Measurements from ENCODE around the gene ZNF425. TPM values are rescaled to one million over a fixed set of nuclear protein-coding genes. Genes with fewer than 3 reads are reported as not detected.

Gene ZNF425
- total RNA-seq (under 1 TPM; 0.84 to 0.98 TPM), polyA plus RNA-seq (under 1 TPM; 0.25 to 0.32 TPM)

GRCh38 chr7:149125863-149126661 is at the start of gene ZNF425:
Gene ZNF425, minus strand, starts transcription at chr7:149126324. Its CDS starts 111 bp downstream, at chr7:149126213.
- Histone ChIP-seq H3K27ac (ENCODE audit: low read depth in 1 of 2, low read length in 2 of 2) (peak within 1 kb of the TSS; percentile 94 to 98), H3K36me3 (ENCODE audit: control insufficient read depth in 4 of 4, insufficient read depth in 3 of 4, low read depth in 1 of 4, low read length in 3 of 4) (peaks cover 2 to 7% (median 5%) of the 10 kb centered on the region in 4 donors), H3K9me3 (ENCODE audit: control insufficient read depth in 4 of 4, low read length in 3 of 4) (peaks cover 0 to 7% (median 4%) of the 10 kb centered on the region in 4 donors), H3K4me3 (ENCODE audit: low read depth in 1 of 3, low read length in 3 of 3) (peak within 1 kb of the TSS; percentile 68 to 100 (median 92)), H3K27me3 (ENCODE audit: control insufficient read depth in 4 of 4, insufficient read depth in 4 of 4, low read length in 3 of 4) (no peaks in the 10 kb centered on the region), H3K4me1 (ENCODE audit: control insufficient read depth in 4 of 4, insufficient read depth in 4 of 4, low read length in 3 of 4) (peaks cover 3 to 12% (median 8%) of the 10 kb centered on the region in 4 donors), H3K9ac (ENCODE audit: low read depth in 1 of 2, low read length in 2 of 2) (peak within 1 kb of the TSS; percentile 96)
- under 1% methylated on average over 72 of the region's 72 CpGs for WGBS
- TF ChIP-seq MAX (IDR thresholded peaks at IDR 0.05) (no peak), ATF3 (IDR thresholded peaks at IDR 0.05) (no peak), FOXA2 (IDR thresholded peaks at IDR 0.05) (no peak), FOXA1 (IDR thresholded peaks at IDR 0.05) (no peak), ZBTB33 (IDR thresholded peaks at IDR 0.05) (no peak), SP1 (IDR thresholded peaks at IDR 0.05) (peak; percentile 51), RAD21 (IDR thresholded peaks at IDR 0.05) (peak; percentile 63 to 77), NR2F2 (IDR thresholded peaks at IDR 0.05) (no peak), TAF1 (conservative IDR thresholded peaks at IDR 0.05) (peak; percentile 89), CTCF (IDR thresholded peaks at IDR 0.05; ENCODE audit: low read depth, low read length, missing input control) (peak; percentile 96), GABPA (IDR thresholded peaks at IDR 0.05 in 1 of 2, conservative IDR thresholded peaks at IDR 0.05 in 1 of 2) (peak; percentile 40 to 87), RXRA (IDR thresholded peaks at IDR 0.05) (no peak), EGR1 (IDR thresholded peaks at IDR 0.05; ENCODE audit: low read depth in 2 of 2) (peak in 1 of 2 donors; percentile 21), REST (IDR thresholded peaks at IDR 0.05) (peak; percentile 79), YY1 (IDR thresholded peaks at IDR 0.05) (peak; percentile 83), HNF4G (IDR thresholded peaks at IDR 0.05) (no peak), JUND (IDR thresholded peaks at IDR 0.05) (no peak), HNF4A (conservative IDR thresholded peaks at IDR 0.05) (no peak)
- DNase-seq (ENCODE audit: low spot score) = peak; percentile 97
